MG63 (cell line): ENCODE data around the gene RAB3GAP2. TPM values are rescaled to one million over a fixed set of nuclear protein-coding genes. Genes with fewer than 3 reads are reported as not detected.
"Not testable (repeated sequence)": the region's sequence is repeated elsewhere in the genome, so short reads cannot be mapped to it uniquely, and the experiment has no call there.

Experiments used
- DNase-seq: peaks from one replicate; pipeline ENCODE4 v3.0.0-alpha.2; 2020
- H3K27me3 ChIP-seq: fragments of 250-450 bp; sonication (Bioruptor Pico); 2 replicates; pipeline ENCODE4 v1.5.1; 2020; ENCODE audit warnings: mild to moderate bottlenecking, moderate library complexity
- H3K36me3 ChIP-seq: fragments of 250-450 bp; sonication (Bioruptor Pico); 2 replicates; pipeline ENCODE4 v1.5.1; 2020; ENCODE audit warnings: mild to moderate bottlenecking, moderate library complexity
- H3K4me3 ChIP-seq: fragments of 250-450 bp; sonication (Bioruptor Pico); 2 replicates; pipeline ENCODE4 v1.5.1; 2020; ENCODE audit warnings: mild to moderate bottlenecking, moderate library complexity
- H3K9me3 ChIP-seq: fragments of 250-450 bp; sonication (Bioruptor Pico); 2 replicates; pipeline ENCODE4 v1.5.1; 2020; ENCODE audit warnings: mild to moderate bottlenecking, moderate library complexity
- total RNA-seq: library from RNA; depleted of rRNA; stranded (reverse); fragments of >200 nt; shearing (Covaris generic); gene quantifications from 2 replicates; pipeline ENCODE4 v1.2.3, GENCODE V29; 2014; ENCODE audit warnings: low replicate concordance

RAB3GAP2 gene
- total RNA-seq, 1 experiment from 2014 or later = 16.3 TPM

DNA sequence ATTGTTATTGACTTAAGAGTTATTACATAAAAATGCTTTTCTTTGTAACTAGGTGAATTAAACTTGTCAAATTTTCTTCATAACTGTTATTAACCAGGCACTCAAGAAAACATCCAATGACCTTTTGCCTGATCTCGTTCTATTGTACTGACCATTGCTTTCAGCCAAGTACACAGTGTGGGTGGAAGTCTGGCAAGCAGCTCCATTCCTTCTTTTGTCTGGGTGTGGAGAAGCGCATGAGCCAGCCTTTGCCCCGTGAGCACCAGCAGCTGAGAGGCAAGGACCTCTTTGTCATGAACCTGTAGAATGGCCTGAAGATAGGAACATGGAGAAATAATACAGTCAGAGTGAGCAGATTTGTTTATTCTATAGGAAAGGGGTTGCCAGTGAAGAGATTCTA lies 120.8 kb downstream of the RAB3GAP2 start:
- peak; percentile 74 for DNase-seq

DNA sequence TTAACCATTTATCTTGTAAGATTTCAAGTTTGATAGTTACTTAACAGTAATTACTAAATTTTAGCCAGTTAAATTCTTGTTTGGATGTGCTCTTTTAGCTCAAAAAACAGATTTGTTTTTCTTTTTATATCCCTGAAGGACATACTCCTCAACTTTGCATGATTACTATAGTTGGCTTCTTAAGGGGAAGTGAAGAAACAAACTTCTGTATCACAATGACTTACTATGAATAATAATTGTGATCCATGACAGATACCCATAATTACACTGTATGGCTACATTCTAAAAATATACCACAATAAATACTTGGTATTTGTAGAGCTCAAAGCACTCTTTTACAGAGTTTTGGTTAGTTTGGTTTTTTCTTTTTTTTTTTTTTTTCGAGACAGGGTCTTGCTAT lies 122.5 kb downstream of the RAB3GAP2 start:
- Histone ChIP-seq H3K4me3 (no peak overlapping the region), H3K27me3 (no peaks in the 10 kb centered on the region), H3K9me3 (no peaks in the 10 kb centered on the region), H3K36me3 (peaks cover 88% of the 10 kb centered on the region)
- DNase-seq = no peak

More for the DNA sequence above, 120.8 kb downstream of the RAB3GAP2 start:
- Histone ChIP-seq H3K4me3 (no peak overlapping the region), H3K36me3 (peaks cover 90% of the 10 kb centered on the region), H3K27me3 (no peaks in the 10 kb centered on the region), H3K9me3 (no peaks in the 10 kb centered on the region)

DNA sequence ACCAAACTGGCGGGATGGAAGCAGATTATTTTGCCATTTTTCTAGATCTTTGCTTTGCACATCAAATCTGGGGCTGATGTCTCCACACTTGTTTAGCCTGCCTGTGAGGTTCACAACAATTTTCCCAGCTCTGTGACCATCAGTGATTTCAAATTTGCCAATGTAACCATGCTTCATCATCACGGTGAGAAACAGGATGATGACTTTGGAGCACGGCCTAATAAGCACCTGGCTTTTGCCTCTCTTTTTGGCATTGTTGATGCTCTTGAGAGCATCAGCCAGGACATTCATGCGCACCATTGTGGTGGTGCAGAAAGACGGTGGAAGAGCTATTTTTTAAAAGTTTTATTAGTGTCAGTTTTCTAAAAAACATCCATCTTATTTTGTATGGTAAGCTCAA lies 128.2 kb downstream of the RAB3GAP2 start:
- H3K27me3 ChIP-seq = no peaks in the 10 kb centered on the region
- peaks cover 88% of the 10 kb centered on the region for H3K36me3 ChIP-seq
- no peaks in the 10 kb centered on the region for H3K9me3 ChIP-seq
- no peak for DNase-seq
- H3K4me3 ChIP-seq = no peak overlapping the region

DNA sequence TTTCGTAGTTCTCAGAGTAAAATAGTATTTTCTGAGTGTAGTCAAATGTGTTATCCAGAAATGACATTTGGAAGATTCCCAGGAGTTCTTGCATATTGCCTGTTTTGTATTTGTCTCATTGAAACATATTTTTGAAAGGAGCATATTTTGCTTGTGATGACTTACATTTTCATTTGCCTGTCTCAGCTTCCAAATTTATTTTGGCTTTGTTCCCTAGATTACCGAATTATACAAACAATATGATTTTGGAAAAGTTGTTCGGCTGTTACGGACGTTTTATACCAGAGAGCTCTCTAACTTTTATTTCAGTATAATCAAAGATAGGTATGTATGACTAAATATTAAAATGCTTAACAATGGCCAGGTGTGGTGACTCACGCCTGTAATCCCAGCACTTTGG lies 132.3 kb downstream of the RAB3GAP2 start:
- Histone ChIP-seq H3K9me3 (no peaks in the 10 kb centered on the region), H3K36me3 (peaks cover 77% of the 10 kb centered on the region), H3K27me3 (no peaks in the 10 kb centered on the region), H3K4me3 (no peak overlapping the region)
- DNase-seq = no peak

DNA sequence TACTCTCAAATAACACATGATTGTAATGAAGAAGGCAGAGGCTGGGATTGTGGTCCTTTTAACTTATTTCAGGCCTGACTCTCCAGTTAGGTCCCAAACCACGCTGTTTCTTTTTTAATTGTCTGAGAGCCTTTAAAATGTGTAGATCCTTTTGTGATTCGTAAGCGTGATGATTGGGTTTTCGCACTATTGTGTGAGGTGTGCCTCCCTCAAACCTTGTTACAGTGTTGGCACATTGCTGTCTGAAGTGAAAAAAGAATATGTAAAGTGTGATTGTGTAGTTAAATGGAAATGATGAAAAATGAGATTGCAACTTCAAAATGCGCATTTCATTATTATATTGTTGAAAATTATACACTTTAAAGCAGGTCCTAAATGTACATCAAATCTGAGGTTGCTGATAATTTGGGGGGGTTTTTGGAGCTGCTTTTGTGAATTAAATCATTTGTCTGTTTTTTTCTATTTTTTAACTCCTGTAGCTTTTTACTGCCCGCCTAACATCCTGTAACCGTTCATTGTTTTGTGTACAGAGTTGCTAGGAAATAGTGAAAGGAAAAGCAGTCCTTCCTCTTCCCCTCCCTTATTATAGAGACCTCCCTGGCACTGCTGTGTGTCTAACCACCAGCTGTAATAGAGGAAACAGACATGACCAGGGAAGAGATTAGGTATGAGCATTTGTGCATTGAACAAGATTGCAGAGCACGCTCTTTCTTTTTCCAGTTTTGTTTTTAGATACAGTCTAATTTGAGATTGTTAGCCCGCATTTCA lies 135.1 kb downstream of the RAB3GAP2 start:
- Histone ChIP-seq H3K27me3 (no peaks in the 10 kb centered on the region), H3K4me3 (no peak overlapping the region), H3K36me3 (peaks cover 68% of the 10 kb centered on the region), H3K9me3 (no peaks in the 10 kb centered on the region)
- DNase-seq = no peak

DNA sequence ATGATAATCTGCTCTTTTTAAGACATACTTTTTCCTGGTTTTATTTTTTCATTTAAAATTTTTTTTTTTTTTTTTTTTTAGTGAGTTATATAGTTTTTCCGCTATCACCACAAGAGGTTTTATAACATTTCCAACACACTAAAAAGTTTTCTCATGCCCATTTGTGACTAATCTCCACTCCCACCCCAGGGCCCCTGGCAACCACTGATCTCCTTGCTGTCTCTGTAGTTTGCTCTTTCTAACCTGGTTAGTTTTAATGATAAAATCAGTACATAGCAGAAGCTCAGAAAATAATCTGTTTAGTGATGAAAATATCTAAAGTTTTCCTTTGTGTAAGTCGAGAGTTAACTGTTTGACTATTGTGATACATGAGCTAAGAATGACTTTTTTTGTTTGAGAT lies 136.5 kb downstream of the RAB3GAP2 start:
- H3K27me3 ChIP-seq = no peaks in the 10 kb centered on the region
- peaks cover 68% of the 10 kb centered on the region for H3K36me3 ChIP-seq
- H3K4me3 ChIP-seq = no peak overlapping the region
- DNase-seq = no peak
- H3K9me3 ChIP-seq = no peaks in the 10 kb centered on the region

DNA sequence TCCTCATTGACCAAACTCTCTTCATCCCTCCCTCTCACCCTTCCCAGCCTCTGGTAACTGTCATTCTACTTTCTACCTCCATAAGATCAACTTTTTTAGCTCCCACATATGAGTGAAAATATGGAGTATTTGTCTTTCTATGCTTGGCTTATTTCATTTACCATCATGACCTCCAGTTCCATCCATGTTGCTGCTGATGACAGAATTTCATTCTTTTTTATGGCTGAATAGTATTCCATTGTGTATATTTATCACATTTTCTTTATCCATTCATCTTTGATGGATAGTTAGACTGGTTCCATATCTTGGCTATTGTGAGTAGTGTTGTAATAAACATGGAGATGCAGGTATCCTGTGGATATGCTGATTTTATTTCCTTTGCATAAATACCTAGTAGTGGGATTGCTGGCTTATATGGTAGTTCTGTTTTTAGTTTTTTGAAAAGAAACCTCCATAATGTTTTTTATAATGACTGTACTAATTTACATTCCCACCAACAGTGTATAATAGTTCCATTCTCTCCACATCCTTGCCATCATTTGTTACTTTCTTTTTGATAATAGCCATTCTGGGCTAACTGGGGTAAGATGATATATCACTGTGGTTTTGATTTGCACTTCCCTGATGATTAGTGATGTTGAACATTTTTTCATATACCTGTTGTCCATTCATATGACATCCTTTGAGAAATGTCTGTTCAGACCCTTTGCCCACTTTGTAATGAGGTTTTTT lies 142.6 kb downstream of the RAB3GAP2 start:
- DNase-seq = no peak
- H3K9me3 ChIP-seq = no peaks in the 10 kb centered on the region
- H3K36me3 ChIP-seq = peaks cover 50% of the 10 kb centered on the region
- no peak overlapping the region for H3K4me3 ChIP-seq
- H3K27me3 ChIP-seq = no peaks in the 10 kb centered on the region

DNA sequence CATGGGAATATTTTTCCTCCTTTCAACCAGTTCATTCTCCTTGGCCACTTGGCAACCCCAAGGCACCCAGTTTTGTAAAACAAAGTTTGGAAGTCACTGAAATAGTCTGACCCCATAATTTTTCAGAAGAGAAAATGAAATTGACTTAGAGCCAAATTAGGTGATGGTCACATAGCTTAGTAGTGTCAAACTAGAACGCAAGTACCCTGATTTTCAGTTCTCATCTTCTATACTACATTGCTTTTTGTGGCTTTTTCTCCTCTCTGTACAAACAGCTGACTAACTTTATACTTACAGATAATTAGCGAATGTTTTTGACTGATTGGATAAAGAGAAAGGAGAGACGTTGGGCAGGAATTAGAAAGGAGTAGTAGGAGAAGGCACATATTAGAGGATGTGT lies 145.2 kb downstream of the RAB3GAP2 start:
- no peak for DNase-seq
- Histone ChIP-seq H3K36me3 (peaks cover 38% of the 10 kb centered on the region), H3K9me3 (no peaks in the 10 kb centered on the region), H3K27me3 (no peaks in the 10 kb centered on the region), H3K4me3 (no peak overlapping the region)

DNA sequence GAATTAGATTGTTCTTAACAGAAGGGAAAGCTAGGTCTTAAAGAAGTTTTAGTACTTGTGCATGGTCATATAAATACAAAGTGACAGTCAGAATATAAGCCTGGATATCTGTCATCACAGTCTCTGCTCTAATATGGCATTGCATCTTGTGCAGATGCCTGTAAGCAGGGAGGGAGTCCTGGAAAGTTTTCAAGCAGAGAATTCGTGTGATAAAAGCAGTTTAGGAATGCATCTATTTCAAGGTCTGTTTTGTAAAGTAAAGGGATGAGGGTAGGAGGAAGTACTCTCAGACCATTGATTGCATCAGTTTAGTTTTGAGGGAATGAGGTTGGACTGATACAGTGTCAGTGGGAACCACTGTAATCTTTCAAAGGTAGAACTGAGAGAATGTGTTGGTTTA lies 147.7 kb downstream of the RAB3GAP2 start:
- Histone ChIP-seq H3K36me3 (peaks cover 25% of the 10 kb centered on the region), H3K9me3 (no peaks in the 10 kb centered on the region), H3K4me3 (no peak overlapping the region), H3K27me3 (no peaks in the 10 kb centered on the region)
- no peak for DNase-seq

DNA sequence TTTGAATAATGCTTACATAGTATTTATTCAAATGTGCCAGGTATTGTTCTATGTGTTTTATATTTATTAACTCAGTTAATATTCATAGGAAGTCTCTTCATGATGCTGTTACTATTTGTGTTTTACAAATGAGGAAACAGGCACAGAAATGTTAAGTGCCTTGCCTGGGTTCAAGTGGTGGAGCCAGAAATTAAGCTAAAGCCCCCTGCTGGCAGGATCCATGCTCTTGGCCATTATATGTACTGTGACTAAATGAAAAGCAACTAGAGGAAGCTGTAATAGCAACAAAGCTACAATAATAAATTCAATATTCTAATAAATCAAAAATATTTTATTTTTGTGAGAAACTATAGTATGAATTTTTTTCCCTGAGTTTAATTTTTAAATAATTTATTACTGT lies 148.4 kb downstream of the RAB3GAP2 start:
- Histone ChIP-seq H3K36me3 (peaks cover 25% of the 10 kb centered on the region), H3K4me3 (no peak overlapping the region), H3K9me3 (no peaks in the 10 kb centered on the region), H3K27me3 (no peaks in the 10 kb centered on the region)
- no peak for DNase-seq

DNA sequence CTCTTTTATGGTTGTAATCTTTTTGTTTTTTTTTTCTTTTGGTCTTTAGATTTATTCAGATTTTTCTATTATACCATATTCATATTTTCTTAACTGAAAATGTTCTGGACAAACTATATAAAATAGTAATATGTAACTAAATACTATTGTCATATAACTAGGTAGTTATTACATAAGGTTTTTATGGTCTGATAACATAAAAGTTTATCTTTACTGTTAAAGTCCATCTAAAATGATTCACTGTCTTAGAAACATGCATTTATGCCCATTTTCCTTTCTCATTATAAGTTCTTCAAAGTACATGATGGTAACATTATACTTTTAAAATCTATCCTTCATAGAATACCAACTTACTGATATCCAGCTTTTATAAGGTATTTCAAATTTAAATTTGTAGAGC lies 149.2 kb downstream of the RAB3GAP2 start:
- DNase-seq = no peak
- H3K4me3 ChIP-seq = no peak overlapping the region
- no peaks in the 10 kb centered on the region for H3K27me3 ChIP-seq
- H3K36me3 ChIP-seq = peaks cover 20% of the 10 kb centered on the region
- no peaks in the 10 kb centered on the region for H3K9me3 ChIP-seq

DNA sequence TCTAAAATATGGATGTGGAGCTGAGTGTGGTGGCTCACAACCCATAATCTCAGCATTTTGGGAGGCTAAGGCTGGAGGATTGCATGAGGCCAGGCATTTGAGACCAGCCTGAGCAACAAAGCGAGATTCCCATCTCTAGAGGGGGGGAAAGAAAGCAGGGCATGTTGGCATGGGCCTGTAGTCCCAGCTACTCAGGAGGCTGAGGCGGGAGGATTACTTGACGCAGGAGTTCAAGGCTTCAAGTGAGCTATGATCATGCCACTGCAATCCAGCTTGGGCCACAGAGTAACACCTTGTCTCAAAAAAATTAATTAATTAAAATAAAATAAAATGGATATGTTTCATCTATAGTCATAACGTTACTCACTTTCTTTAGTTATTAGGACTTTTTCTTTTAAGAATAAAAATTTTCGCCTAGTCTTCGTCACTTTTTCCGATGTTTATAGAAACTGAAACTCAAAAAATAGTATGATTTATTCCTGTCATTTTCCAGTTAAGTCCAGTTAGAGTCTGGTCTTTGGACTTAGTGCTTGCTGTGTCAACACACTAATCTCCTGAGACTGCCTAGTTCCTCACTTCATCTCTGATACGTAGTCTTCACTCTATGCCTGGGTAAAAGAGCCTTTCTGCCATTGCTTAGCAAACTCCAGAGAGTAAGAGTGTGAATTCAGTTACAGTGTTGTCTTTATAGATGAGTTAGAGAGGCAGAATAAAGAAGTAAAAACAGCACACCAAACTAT lies 150.3 kb downstream of the RAB3GAP2 start:
- DNase-seq = no peak
- Histone ChIP-seq H3K27me3 (no peaks in the 10 kb centered on the region), H3K4me3 (no peak overlapping the region), H3K36me3 (peaks cover 18% of the 10 kb centered on the region), H3K9me3 (no peaks in the 10 kb centered on the region)

DNA sequence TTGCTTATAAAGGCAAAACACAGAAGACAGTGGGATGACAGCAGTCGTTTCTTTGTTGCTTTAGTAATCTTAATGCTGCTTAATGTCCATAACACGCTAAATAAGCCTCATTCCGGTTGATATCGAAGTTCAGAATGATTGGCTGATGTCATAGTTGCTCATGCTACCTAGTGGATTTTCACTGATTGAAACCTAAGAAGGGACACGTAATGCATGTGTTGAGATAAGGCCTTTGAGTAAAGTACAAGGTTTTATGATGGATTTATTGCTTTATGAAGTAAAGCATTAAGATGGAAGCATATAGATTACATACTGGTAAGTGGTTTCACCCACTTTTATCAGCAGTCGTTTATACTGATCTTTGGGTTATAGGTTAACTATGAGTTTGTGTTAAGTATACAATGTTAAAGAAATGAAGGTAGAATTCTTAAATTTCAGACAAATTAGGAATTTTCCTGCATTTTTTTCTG lies 153.2 kb downstream of the RAB3GAP2 start:
- Histone ChIP-seq H3K36me3 (peaks cover 36% of the 10 kb centered on the region), H3K9me3 (no peaks in the 10 kb centered on the region), H3K27me3 (no peaks in the 10 kb centered on the region), H3K4me3 (no peak overlapping the region)
- no peak for DNase-seq

DNA sequence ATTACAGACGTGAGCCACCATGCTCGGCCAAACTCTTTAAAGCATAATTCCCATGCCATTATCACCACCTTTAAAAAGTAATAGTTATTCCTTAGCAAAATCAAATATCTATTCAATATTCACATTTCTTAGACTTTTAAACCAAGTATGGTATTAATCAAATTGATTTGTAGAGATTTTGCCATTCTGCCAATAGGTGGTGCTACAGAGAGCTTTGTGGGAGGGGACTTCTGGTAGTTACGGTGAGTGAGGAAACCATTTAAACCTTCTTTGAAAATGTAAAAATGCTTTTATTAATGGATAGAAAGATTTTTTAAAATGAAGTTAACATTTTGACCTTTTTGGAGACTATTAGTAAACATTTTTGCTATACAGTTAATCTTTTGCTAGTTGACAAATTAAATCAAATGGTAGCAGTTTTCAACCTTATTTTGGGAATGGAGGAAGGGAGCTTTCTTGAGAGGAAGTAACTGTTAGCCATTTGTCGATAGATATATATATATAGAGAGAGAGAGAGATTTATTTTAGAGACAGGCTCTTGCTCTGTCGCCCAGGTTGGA lies 159.0 kb downstream of the RAB3GAP2 start:
- Histone ChIP-seq H3K4me3 (no peak overlapping the region), H3K27me3 (no peaks in the 10 kb centered on the region), H3K36me3 (peaks cover 70% of the 10 kb centered on the region), H3K9me3 (no peaks in the 10 kb centered on the region)
- DNase-seq = no peak

DNA sequence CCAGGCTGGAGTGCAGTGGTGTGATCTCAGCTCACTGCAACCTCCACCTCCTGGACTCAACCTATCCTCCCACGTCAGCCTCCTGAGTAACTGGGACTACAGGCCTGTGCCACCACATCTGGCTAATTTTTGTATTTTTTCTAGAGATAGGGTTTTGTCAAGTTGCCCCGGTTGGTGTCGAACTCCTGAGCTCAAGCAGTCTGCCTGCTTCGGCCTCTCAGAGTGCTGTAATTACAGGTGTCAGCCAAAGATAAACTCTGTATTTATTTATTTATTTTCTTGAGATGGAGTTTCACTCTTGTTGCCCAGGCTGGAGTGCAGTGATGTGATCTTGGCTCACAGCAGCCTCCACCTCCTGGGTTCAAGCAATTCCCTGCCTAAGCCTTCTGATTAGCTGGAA lies 159.7 kb downstream of the RAB3GAP2 start:
- not testable (repeated sequence) for H3K27me3 ChIP-seq, H3K4me3 ChIP-seq, H3K9me3 ChIP-seq, DNase-seq
- H3K36me3 ChIP-seq = peaks cover 72% of the 10 kb centered on the region

DNA sequence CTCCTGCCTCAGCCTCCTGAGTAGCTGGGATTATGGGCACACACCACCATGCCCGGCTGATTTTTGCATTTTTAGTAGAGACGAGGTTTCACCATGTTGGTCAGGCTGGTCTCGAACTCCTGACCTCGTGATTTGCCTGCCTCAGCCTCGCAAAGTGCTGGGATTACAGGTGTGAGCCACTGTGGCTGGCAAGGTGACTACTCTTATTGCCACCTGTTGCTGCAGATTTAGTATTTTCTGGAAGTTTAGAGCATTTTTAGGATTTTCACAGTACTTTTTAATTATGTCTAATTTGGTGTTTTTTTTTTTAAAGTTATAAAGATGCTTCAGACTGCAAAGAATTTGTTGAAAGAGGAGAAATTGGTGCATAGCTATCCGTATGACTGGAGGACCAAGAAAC lies 161.8 kb downstream of the RAB3GAP2 start:
- H3K27me3 ChIP-seq, DNase-seq, H3K4me3 ChIP-seq, H3K9me3 ChIP-seq: not testable (repeated sequence)
- peaks cover 75% of the 10 kb centered on the region for H3K36me3 ChIP-seq

DNA sequence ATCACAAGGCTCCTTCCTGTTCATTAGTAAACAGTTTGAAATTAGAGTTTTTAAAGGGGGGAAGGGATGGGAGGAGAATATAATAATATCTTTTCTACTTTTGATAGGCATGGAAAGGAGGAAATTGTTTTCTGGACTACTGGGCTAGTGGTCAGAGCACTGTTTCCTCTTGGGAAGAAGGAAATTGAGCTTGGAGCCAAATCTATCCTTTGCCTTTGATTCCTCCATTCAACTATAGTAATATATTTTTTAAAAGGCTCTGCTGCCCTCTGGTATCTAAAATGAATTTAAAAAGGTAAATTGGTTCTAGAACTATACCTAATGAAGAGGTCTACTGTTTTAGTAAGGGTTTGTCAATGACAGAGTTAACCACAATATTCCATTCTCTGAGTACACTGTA lies 172.4 kb downstream of the RAB3GAP2 start:
- no peak overlapping the region for H3K4me3 ChIP-seq
- peaks cover 91% of the 10 kb centered on the region for H3K36me3 ChIP-seq
- DNase-seq = no peak
- no peaks in the 10 kb centered on the region for H3K9me3 ChIP-seq
- H3K27me3 ChIP-seq = no peaks in the 10 kb centered on the region
